K562 (cell line): ENCODE measurements around the gene CRB2. TPM values are rescaled to one million over a fixed set of nuclear protein-coding genes. Genes with fewer than 3 reads are reported as not detected.

Source experiments
- ATAC-seq: fragments of 200-7000 bp; cut with Tn5 transposase; 3 replicates; pipeline ENCODE4 v1.9.1; 2020; ENCODE audit warnings: moderate library complexity
- BruUV-seq: library from RNA; stranded (reverse); fragments of 400-500 nt; replicated peaks from 2 replicates; lab custom pipeline; 2021; lab: Mats Ljungman, UMichigan
- CTCF ChIA-PET: fragments of 300-600 bp; formaldehyde crosslinking; extraction: SDS; loops from one replicate; lab custom pipeline; 2021; ENCODE audit warnings: low intra/inter-chr PET ratio; lab: Yijun Ruan, JAX
- POLR2A ChIA-PET: fragments of 300-600, 350-650 bp; sonication (Branson Sonifier 250); formaldehyde crosslinking; extraction: SDS; loops from one replicate; lab custom pipeline; 2021; ENCODE audit warnings: antibody characterized with exemption, inconsistent platforms; lab: Yijun Ruan, JAX
- DNase-seq, 4 experiments: peaks; one replicate each; pipeline versions ENCODE4 v3.0.0 to v3.0.0-alpha.2; 2011 to 2018; ENCODE audit warnings: low spot score in 3 of 4, mixed read lengths in 3 of 4; ENCODE audit errors: extremely low read depth in 1 of 4
- FAIRE-seq: peaks from 2 replicates; lab custom pipeline; 2011; peaks lifted over from hg19 to GRCh38; lab: Jason Lieb, UNC
- H2AFZ ChIP-seq: 2 replicates; pipeline ENCODE4 v1.6.0; 2011; ENCODE audit warnings: low read depth, low read length, control low read depth, inconsistent platforms
- H3K27ac ChIP-seq: fragments of 200-600 bp; 3 replicates; pipeline ENCODE4 v1.8.0; 2011; ENCODE audit warnings: low read depth, mild to moderate bottlenecking, control low read depth, inconsistent platforms, low read length, moderate library complexity, mixed read lengths; ENCODE audit errors: extremely low read depth
- H3K27me3 ChIP-seq, 2 experiments: fragments of 300-600 bp in 1 of 2; 2 replicates in 1 of 2; 3 replicates in 1 of 2; pipeline versions ENCODE4 v1.6.0 to v1.8.0; 2011; ENCODE audit warnings: inconsistent platforms in 2 of 2, low read length in 2 of 2, mild to moderate bottlenecking in 1 of 2, mixed read lengths in 1 of 2, moderate library complexity in 1 of 2; ENCODE audit not compliant: control insufficient read depth in 2 of 2, insufficient read depth in 2 of 2
- H3K36me3 ChIP-seq: fragments of 300-600 bp; 3 replicates; pipeline ENCODE4 v1.8.0; 2011; ENCODE audit warnings: mild to moderate bottlenecking, low read length, inconsistent platforms; ENCODE audit not compliant: control insufficient read depth, insufficient read depth
- H3K4me1 ChIP-seq, 2 experiments: fragments of 200-600 bp in 1 of 2; replicated peaks in 1 of 2; 2 replicates in 1 of 2; 3 replicates in 1 of 2; pipeline versions ENCODE4 v1.5.1 to v1.8.0; 2011; ENCODE audit warnings: inconsistent platforms in 2 of 2, low read length in 2 of 2, mild to moderate bottlenecking in 1 of 2, mixed read lengths in 1 of 2, moderate library complexity in 1 of 2; ENCODE audit not compliant: control insufficient read depth in 2 of 2, insufficient read depth in 2 of 2
- H3K4me2 ChIP-seq: 2 replicates; pipeline ENCODE4 v1.6.1; 2011; ENCODE audit warnings: low read length, control low read depth, inconsistent platforms, mixed read lengths; ENCODE audit not compliant: insufficient read depth
- H3K4me3 ChIP-seq: fragments of 200-600 bp; sonication (generic), shearing (Covaris generic); 2 replicates; pipeline ENCODE4 v1.5.1; 2016; ENCODE audit warnings: control low read depth, inconsistent platforms
- H3K79me2 ChIP-seq: fragments of 200-600 bp; 3 replicates; pipeline ENCODE4 v1.8.0; 2011; ENCODE audit warnings: low read length, inconsistent platforms; ENCODE audit not compliant: control insufficient read depth, insufficient read depth
- H3K9ac ChIP-seq, 2 experiments: 2 replicates each; pipeline versions ENCODE4 v1.6.0 to v1.6.1; 2011; ENCODE audit warnings: low read depth in 2 of 2, low read length in 2 of 2, control low read depth in 1 of 2, inconsistent platforms in 1 of 2, mild to moderate bottlenecking in 1 of 2, mixed read lengths in 1 of 2; ENCODE audit not compliant: insufficient read depth in 1 of 2
- H3K9me1 ChIP-seq: one replicate; pipeline ENCODE4 v1.6.0; 2011; ENCODE audit warnings: inconsistent platforms, mild to moderate bottlenecking, low read length, moderate library complexity; ENCODE audit not compliant: control insufficient read depth, insufficient read depth
- H3K9me3 ChIP-seq: replicated peaks from 2 replicates; pipeline ENCODE4 v1.5.1; 2011; ENCODE audit warnings: low read depth, low read length, inconsistent platforms; ENCODE audit not compliant: control insufficient read depth, insufficient read depth
- H4K20me1 ChIP-seq: replicated peaks from 2 replicates; pipeline ENCODE4 v1.6.1; 2011; ENCODE audit warnings: low read length, inconsistent platforms, mixed read lengths; ENCODE audit not compliant: control insufficient read depth, insufficient read depth
- E2F6 ChIP-seq, 2 experiments: IDR thresholded peaks; 2 replicates each; pipeline ENCODE4 v1.6.1; 2011; ENCODE audit warnings: borderline replicate concordance in 1 of 2, control low read depth in 1 of 2, low read depth in 1 of 2, low read length in 1 of 2, mild to moderate bottlenecking in 1 of 2, mixed read lengths in 1 of 2, moderate library complexity in 1 of 2; ENCODE audit not compliant: insufficient read depth in 1 of 2, insufficient read length in 1 of 2, poor library complexity in 1 of 2, severe bottlenecking in 1 of 2; ENCODE audit errors: extremely low read depth in 1 of 2
- PRDM10 ChIP-seq: fragments of 450-650 bp; IDR thresholded peaks from 2 replicates; pipeline ENCODE4 v1.6.1; 2018; ENCODE audit not compliant: partially characterized antibody
- TFAM ChIP-seq: fragments of 250-450 bp; sonication (Bioruptor Pico); conservative IDR thresholded peaks from 2 replicates; pipeline ENCODE4 v1.5.0; 2021; ENCODE audit warnings: mild to moderate bottlenecking, moderate library complexity
- ZBTB40 ChIP-seq, 2 experiments: fragments of 450-650 bp in 1 of 2; sonication (generic) in 1 of 2; formaldehyde crosslinking in 1 of 2; IDR thresholded peaks; 2 replicates each; pipeline versions ENCODE4 v1.7.1 to v1.9.0; 2016 to 2022; ENCODE audit warnings: inconsistent platforms in 1 of 2, mild to moderate bottlenecking in 1 of 2, missing genetic modification reagents in 1 of 2
- ZFX ChIP-seq: sonication (generic); formaldehyde crosslinking; IDR thresholded peaks from 2 replicates; pipeline ENCODE4 v1.8.0; 2022; ENCODE audit warnings: mild to moderate bottlenecking, missing genetic modification reagents, moderate library complexity
- WGBS: fragments of 100-300 bp; shearing (Covaris generic); methylation state at CpG from one replicate; pipeline ENCODE4 v1.1.6; 2016; ENCODE audit warnings: low coverage, mixed read lengths; ENCODE audit not compliant: insufficient coverage; ENCODE audit errors: missing lambda C conversion rate; 5-methylcytosine and 5-hydroxymethylcytosine counted together
- in situ Hi-C: fragments of 300-500 bp; cut with MboI; formaldehyde crosslinking; loops from 4 replicates; pipeline ENCODE4 v1.15.0; 2018; ENCODE audit warnings: inconsistent platforms, mixed read lengths
- intact Hi-C: fragments of 100-400 bp; cut with micrococcal nuclease; formaldehyde crosslinking; loops from 2 replicates; pipeline ENCODE4 v1.14.2; 2022
- polyA plus RNA-seq, 8 experiments: library from polyadenylated mRNA; depleted of rRNA in 4 of 8; stranded (reverse) in 5 of 8; unstranded in 3 of 8; fragments of >200 nt; fragmentation: Nextera tagmentation in 2 of 8; fragmentation: Illumina TruSeq in 1 of 8; extraction: Ambion mirVana in 2 of 8; extraction: Trizol in 1 of 8; gene quantifications; 2 replicates each; pipeline versions ENCODE4 v1.2.1 to v1.2.3, GENCODE V29; 2011 to 2014; ENCODE audit warnings: inconsistent platforms in 1 of 8, missing spikeins in 1 of 8
- total RNA-seq, 7 experiments: library from RNA; depleted of rRNA in 6 of 7; stranded (reverse); fragments of >200 nt in 6 of 7; fragmentation: Illumina TruSeq in 2 of 7; extraction: Trizol in 2 of 7; gene quantifications; 2 replicates each; pipeline versions ENCODE4 v1.2.1 to v1.2.3, GENCODE V29; 2011 to 2021; ENCODE audit warnings: low replicate concordance in 1 of 7

The CRB2 gene
- total and polyA plus RNA-seq, 9 of the 15 experiments (the other 6 are each of a cell fraction or from before 2014, with no cell fraction given): 0.13 to 1.2 (median 0.25) TPM; not detected in 2

GRCh38 chr9:123329329-123329955, 26.6 kb upstream of the CRB2 start:
- peak in 3 of 4 experiments; percentile 41 to 85 (median 51) for DNase-seq
- Histone ChIP-seq H3K4me3 (no peak overlapping the region), H2AFZ (peak overlapping the region; percentile 94), H3K9me3 (no peaks in the 10 kb centered on the region), H4K20me1 (no peaks in the 10 kb centered on the region), H3K9ac (peak overlapping the region; percentile 3 to 23; a peak in 2 of 4 replicates), H3K4me2 (no peak overlapping the region; the same call in 1 of the 2 replicates), H3K4me1 (peaks cover 26 to 29% of the 10 kb centered on the region in 2 experiments), H3K27ac (peak overlapping the region; percentile 57; the same call in 2 of the 3 replicates), H3K36me3 (no peaks in the 10 kb centered on the region), H3K9me1 (no peaks in the 10 kb centered on the region), H3K79me2 (no peaks in the 10 kb centered on the region), H3K27me3 (no peaks in the 10 kb centered on the region)
- peak; percentile 86 for FAIRE-seq
- 25% methylated on average over 6 of the region's 6 CpGs for WGBS
- ChIA-PET POLR2A (no interaction called here), CTCF (no interaction called here)
- in situ Hi-C loops (no loop called here), intact Hi-C loops (no loop called here)
- peak; percentile 68 for ATAC-seq
- no TSS peak for BruUV-seq
- TF ChIP-seq E2F6 (IDR thresholded peaks at IDR 0.05; ENCODE audit: borderline replicate concordance in 1 of 2, extremely low read depth in 1 of 2, insufficient read depth in 1 of 2, insufficient read length in 1 of 2, low read depth in 1 of 2, low read length in 1 of 2, poor library complexity in 1 of 2, severe bottlenecking in 1 of 2): peak in 1 of 2 experiments; percentile 28
- TF ChIP-seq PRDM10: peak; percentile 69
- TF ChIP-seq ZFX: no peak
- TF ChIP-seq ZBTB40 (IDR thresholded peaks at IDR 0.05): 0 out of 2 replicates have a peak, but pooled peaks have one; percentile 46
- TF ChIP-seq ZBTB40 (CRISPR knock-in tag; IDR thresholded peaks at IDR 0.05): no peak
- no peak for TF ChIP-seq TFAM (CRISPR knock-in tag)
